Spleen (tissue), 11 donors: ENCODE data around the gene MTM1. TPM values are rescaled to one million over a fixed set of nuclear protein-coding genes. Genes with fewer than 3 reads are reported as not detected.

ENCODE experiments used
- DNase-seq: peaks from one replicate; pipeline ENCODE4 v3.0.0-alpha.2; 2020
- H3K27ac ChIP-seq, 8 donors: fragments of 200-600 bp; sonication (generic) in 7 of 8; 1 replicate in 4 of 8; 2 replicates in 4 of 8; pipeline versions ENCODE4 v1.5.0 to v1.8.0; 2016 to 2021; ENCODE audit warnings: inconsistent platforms in 4 of 8, mild to moderate bottlenecking in 4 of 8, moderate library complexity in 1 of 8
- H3K27me3 ChIP-seq, 7 donors: fragments of 200-600 bp; sonication (generic) in 6 of 7; replicated peaks in 1 of 7; 1 replicate in 4 of 7; 2 replicates in 3 of 7; pipeline versions ENCODE4 v1.5.0 to v1.8.0; 2016 to 2021; ENCODE audit warnings: inconsistent platforms in 3 of 7, mild to moderate bottlenecking in 1 of 7
- H3K36me3 ChIP-seq, 6 donors: fragments of 200-600 bp; sonication (generic) in 5 of 6; 1 replicate in 4 of 6; 2 replicates in 2 of 6; pipeline versions ENCODE4 v1.5.0 to v1.8.0; 2016 to 2021; ENCODE audit warnings: inconsistent platforms in 2 of 6
- H3K4me1 ChIP-seq, 6 donors: fragments of 200-600 bp; sonication (generic) in 5 of 6; 1 replicate in 3 of 6; 2 replicates in 3 of 6; pipeline versions ENCODE4 v1.5.0 to v1.8.0; 2016 to 2021; ENCODE audit warnings: inconsistent platforms in 3 of 6
- H3K4me3 ChIP-seq, 8 donors: fragments of 200-600 bp; sonication (generic) in 7 of 8; 1 replicate in 4 of 8; 2 replicates in 4 of 8; pipeline versions ENCODE4 v1.5.0 to v1.8.0; 2016 to 2021; ENCODE audit warnings: inconsistent platforms in 4 of 8, mild to moderate bottlenecking in 4 of 8, moderate library complexity in 2 of 8
- H3K9me3 ChIP-seq, 8 donors: fragments of 200-600 bp; sonication (generic) in 7 of 8; 1 replicate in 4 of 8; 2 replicates in 4 of 8; pipeline versions ENCODE4 v1.5.0 to v1.8.0; 2016 to 2021; ENCODE audit warnings: inconsistent platforms in 4 of 8
- CTCF ChIP-seq, 11 experiments: fragments of 200-600 bp in 7 of 11; fragments of 450-650 bp in 4 of 11; sonication (generic) in 4 of 11; IDR thresholded peaks in 8 of 11; conservative IDR thresholded peaks in 3 of 11; 1 replicate in 7 of 11; 2 replicates in 4 of 11; pipeline versions ENCODE4 v1.4.0 to v1.8.0; 2016 to 2021; ENCODE audit warnings: antibody characterized with exemption in 11 of 11, inconsistent platforms in 4 of 11, mild to moderate bottlenecking in 1 of 11
- POLR2A ChIP-seq, 3 donors: fragments of 450-650 bp; IDR thresholded peaks; one replicate each; pipeline ENCODE4 v1.5.1; 2017; ENCODE audit warnings: antibody characterized with exemption in 3 of 3, mild to moderate bottlenecking in 1 of 3
- POLR2AphosphoS5 ChIP-seq, 3 donors: sonication (generic); formaldehyde crosslinking; IDR thresholded peaks; one replicate each; pipeline ENCODE4 v1.5.1; 2017; ENCODE audit warnings: antibody characterized with exemption in 3 of 3
- WGBS, 5 donors: extraction: QIAGEN DNeasy Blood & Tissue Kit in 3 of 5; methylation state at CpG; one replicate each; pipeline versions ENCODE4 v1.1.5 to v1.1.7; 2013 to 2018; 5-methylcytosine and 5-hydroxymethylcytosine counted together
- intact Hi-C: fragments of 100-400 bp; cut with DNase I; formaldehyde crosslinking; loops from one replicate; pipeline ENCODE4 v1.15.0; 2023; ENCODE audit warnings: low total_unique reads
- polyA plus RNA-seq, 3 donors: library from polyadenylated mRNA; stranded (reverse); fragments of 200-250 nt; gene quantifications; one replicate each; pipeline ENCODE4 v1.2.1, GENCODE V29; 2013
- total RNA-seq, 7 donors: library from RNA; depleted of rRNA in 3 of 7; stranded (reverse); fragments of >200 nt in 3 of 7; fragmentation: NEBNext Ultra II Directional in 4 of 7; extraction: Animal tissue kit (Norgen Biotek cat#: 25700) in 4 of 7; gene quantifications; one replicate each; pipeline versions ENCODE4 v1.1.0 to v1.2.1, GENCODE V29; 2016 to 2021
- donor health status: healthy with polysubstance abuse.
- donor health status: DM: no; HTN: no; CAD: no; lungs with moderate emphysema.
- donor health status: DM: no; HTN: no; CAD: no.
- donor health status: Bipolar disorder and iron deficiency.
- donor health status: healthy.
- donor health status: DM: no; HTN: no; CAD: no.
- donor health status: DM: yes; HTN: yes; CAD: no.

Gene MTM1
- total and polyA plus RNA-seq, 10 donors: 6.3 to 39.5 (median 27.0) TPM

DNA sequence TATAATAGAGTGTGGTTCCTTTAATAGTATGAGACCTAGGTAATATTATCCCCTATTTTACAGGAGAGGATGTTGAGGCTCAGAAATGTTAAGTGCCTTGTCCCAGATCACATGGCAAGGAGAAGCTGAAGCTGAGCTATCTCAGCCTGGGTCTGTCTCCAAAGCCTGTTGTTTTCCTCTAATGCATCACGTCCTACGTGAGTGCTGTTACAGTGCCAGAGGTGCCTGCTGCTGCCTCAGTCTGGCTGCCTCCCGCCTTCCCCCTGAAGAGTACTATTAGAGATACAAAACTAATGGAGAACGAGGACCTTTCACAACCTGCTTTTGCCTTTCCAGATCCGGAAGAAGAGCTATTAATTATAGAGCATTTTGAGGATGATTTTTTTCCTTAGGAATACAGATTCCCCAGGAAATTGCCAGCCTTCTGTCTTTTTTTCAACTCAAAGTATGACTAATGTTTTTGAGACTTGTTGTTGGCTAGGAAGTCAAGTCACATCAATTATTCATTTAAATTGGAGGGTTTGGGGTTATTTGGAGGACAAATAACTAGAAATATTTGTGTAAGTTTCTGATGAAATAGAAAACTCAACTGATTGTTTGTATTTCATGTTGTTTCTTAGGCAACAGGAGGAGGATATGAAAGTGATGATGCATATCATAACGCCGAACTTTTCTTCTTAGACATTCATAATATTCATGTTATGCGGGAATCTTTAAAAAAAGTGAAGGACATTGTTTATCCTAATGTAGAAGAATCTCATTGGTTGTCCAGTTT, 80.9 kb downstream of the MTM1 start:
- WGBS, 5 donors: 67 to 79% (median 68%) methylated on average over 8 of the region's 8 CpGs
- peak overlapping the region in 5 of 8 donors; percentile 19 to 59 (median 28) for H3K27ac ChIP-seq
- no peak for DNase-seq
- intact Hi-C loops: no loop called here
- TF ChIP-seq POLR2A (IDR thresholded peaks at IDR 0.05): no peak
- TF ChIP-seq POLR2AphosphoS5 (IDR thresholded peaks at IDR 0.05): no peak
- no peak for TF ChIP-seq CTCF (IDR thresholded peaks at IDR 0.05 in 8 of 11, conservative IDR thresholded peaks at IDR 0.05 in 3 of 11)
- H3K4me3 ChIP-seq: no peak overlapping the region
- no peaks in the 10 kb centered on the region for H3K4me1 ChIP-seq
- H3K36me3 ChIP-seq: peaks cover 0 to 80% (median 6%) of the 10 kb centered on the region in 6 donors
- H3K9me3 ChIP-seq: no peaks in the 10 kb centered on the region
- H3K27me3 ChIP-seq: no peaks in the 10 kb centered on the region

DNA sequence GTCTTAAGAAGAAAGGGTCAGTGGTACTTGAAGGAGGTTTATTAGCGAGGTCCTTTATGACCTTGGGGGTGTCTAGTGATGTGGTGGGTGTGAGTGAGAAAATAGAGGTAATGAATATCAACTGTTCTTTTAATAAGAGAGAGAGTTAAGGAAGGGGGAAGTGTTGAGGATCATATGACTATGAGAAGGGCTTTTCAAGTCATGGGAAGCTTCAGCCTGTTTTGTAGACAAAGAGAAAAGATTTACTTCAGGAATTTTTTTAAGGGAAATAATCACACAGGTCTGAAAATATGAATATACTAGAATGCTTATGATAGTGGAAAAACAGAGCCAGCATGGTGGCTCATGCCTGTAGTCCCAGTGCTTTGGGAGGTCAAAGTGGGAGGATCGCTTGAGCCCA, 83.5 kb downstream of the MTM1 start:
- WGBS, 5 donors: 81 to 98% (median 86%) methylated on average over 2 of the region's 2 CpGs
- no peak overlapping the region for H3K27ac ChIP-seq
- H3K36me3 ChIP-seq: peaks cover 0 to 74% (median 0%) of the 10 kb centered on the region in 6 donors
- intact Hi-C loops: no loop called here
- no peaks in the 10 kb centered on the region for H3K4me1 ChIP-seq
- no peaks in the 10 kb centered on the region for H3K9me3 ChIP-seq
- H3K4me3 ChIP-seq: no peak overlapping the region
- TF ChIP-seq CTCF (IDR thresholded peaks at IDR 0.05 in 8 of 11, conservative IDR thresholded peaks at IDR 0.05 in 3 of 11): no peak
- TF ChIP-seq POLR2AphosphoS5 (IDR thresholded peaks at IDR 0.05): no peak
- no peak for TF ChIP-seq POLR2A (IDR thresholded peaks at IDR 0.05)
- H3K27me3 ChIP-seq: no peaks in the 10 kb centered on the region
- DNase-seq: no peak

GRCh38 chrX:150655788-150656187, 87.4 kb downstream of the MTM1 start:
- intact Hi-C loops: no loop called here
- WGBS, 5 donors: 80 to 98% (median 93%) methylated on average over 2 of the region's 2 CpGs
- Histone ChIP-seq H3K36me3 (peaks cover 0 to 76% (median 4%) of the 10 kb centered on the region in 6 donors), H3K9me3 (no peaks in the 10 kb centered on the region), H3K27ac (no peak overlapping the region), H3K4me1 (no peaks in the 10 kb centered on the region), H3K4me3 (no peak overlapping the region), H3K27me3 (no peaks in the 10 kb centered on the region)
- no peak for DNase-seq
- TF ChIP-seq POLR2A (IDR thresholded peaks at IDR 0.05) (no peak), POLR2AphosphoS5 (IDR thresholded peaks at IDR 0.05) (no peak), CTCF (IDR thresholded peaks at IDR 0.05 in 8 of 11, conservative IDR thresholded peaks at IDR 0.05 in 3 of 11) (no peak)

DNA sequence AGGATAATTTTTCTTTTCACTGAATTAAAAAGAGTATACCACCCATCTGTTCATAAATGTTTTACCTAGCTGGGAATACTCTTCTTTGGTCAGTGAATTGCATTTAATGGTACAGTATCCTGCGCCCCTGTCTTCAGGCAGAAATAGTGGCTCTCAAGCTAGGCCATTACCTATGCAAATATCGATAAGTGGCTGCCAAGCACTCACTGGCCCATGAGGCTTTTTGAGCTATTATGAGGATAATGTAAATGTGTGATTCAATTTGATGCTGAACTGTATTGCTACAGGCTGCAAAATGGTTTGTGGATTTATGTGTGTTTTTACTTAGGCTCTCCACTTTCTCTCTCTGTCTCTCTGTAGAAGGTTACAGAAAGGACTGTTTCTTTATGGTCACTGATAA, 94.7 kb downstream of the MTM1 start:
- H3K27ac ChIP-seq: no peak overlapping the region
- peaks cover 0 to 97% (median 7%) of the 10 kb centered on the region in 6 donors for H3K36me3 ChIP-seq
- H3K27me3 ChIP-seq: no peaks in the 10 kb centered on the region
- intact Hi-C loops: no loop called here
- H3K4me3 ChIP-seq: no peak overlapping the region
- WGBS, 5 donors: 87 to 97% (median 95%) methylated on average over 2 of the region's 2 CpGs
- no peak for DNase-seq
- TF ChIP-seq CTCF (IDR thresholded peaks at IDR 0.05 in 8 of 11, conservative IDR thresholded peaks at IDR 0.05 in 3 of 11): no peak
- no peak for TF ChIP-seq POLR2A (IDR thresholded peaks at IDR 0.05)
- TF ChIP-seq POLR2AphosphoS5 (IDR thresholded peaks at IDR 0.05): no peak
- H3K4me1 ChIP-seq: no peaks in the 10 kb centered on the region
- no peaks in the 10 kb centered on the region for H3K9me3 ChIP-seq
